ENCODE measurements around the gene CTSH. TPM values are rescaled to one million over a fixed set of nuclear protein-coding genes. Genes with fewer than 3 reads are reported as not detected.
A peak's percentile ranks its signal among the peaks of the same experiment; 100 is the strongest.

Gene CTSH
- total RNA-seq, 1 experiment from 2014 or later = 20.4 TPM

DNA sequence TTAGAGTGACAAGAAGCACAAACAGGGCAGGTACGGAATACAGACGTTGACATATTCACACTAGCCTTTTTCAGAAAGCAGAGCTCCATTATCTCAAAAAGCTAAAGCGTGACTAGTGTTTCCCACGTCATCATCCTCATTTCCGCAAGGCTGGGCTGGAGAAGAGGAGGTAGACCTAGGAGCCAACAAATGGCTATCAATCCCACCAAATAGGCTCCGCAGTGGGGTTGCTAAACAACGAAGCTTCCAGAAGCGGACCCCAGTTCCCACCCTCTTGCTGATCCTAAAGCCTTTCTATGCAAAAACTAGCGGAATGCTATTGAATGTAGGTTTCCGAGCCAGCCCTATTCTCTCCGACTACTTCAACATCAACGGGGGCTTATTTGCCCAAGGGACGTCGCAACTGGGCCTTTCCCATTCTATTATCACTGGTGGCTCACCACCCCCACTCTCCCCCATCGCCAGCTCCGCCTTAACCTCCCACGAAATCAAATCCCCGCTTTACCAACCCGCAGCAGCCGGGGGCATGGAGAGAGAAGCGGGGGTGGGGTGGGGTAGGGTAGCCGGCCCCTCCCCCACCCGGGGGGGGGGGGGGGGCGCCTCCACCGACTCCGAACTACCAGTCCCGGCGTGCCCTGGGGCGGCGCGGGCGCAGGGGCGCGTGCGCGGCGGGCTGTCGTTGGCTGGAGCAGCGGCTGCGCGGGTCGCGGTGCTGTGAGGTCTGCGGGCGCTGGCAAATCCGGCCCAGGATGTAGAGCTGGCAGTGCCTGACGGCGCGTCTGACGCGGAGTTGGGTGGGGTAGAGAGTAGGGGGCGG, 72.5 kb downstream of the CTSH start, which contains the start of gene MORF4L1:
TSS of gene MORF4L1 (plus strand) at position 736 of the 817 bp plus-strand sequence. CDS start 128 bp downstream, outside the sequence.
- Mint-ChIP-seq H3K4me1 (peaks cover 37% of the 10 kb centered on the region), H3K27ac (peak within 1 kb of the TSS; percentile 100), H3K4me3 (peak within 1 kb of the TSS; percentile 100), H3K27me3 (ENCODE audit: low read depth) (no peaks in the 10 kb centered on the region), H3K36me3 (peaks cover 9% of the 10 kb centered on the region), H3K9me3 (no peaks in the 10 kb centered on the region)
- TF ChIP-seq ZBTB21 (CRISPR knock-in tag; IDR thresholded peaks at IDR 0.05; ENCODE audit: borderline replicate concordance) (no peak), TCF7 (CRISPR knock-in tag; IDR thresholded peaks at IDR 0.05; ENCODE audit: low read depth) (no peak), NFE2L1 (CRISPR knock-in tag; IDR thresholded peaks at IDR 0.05) (no peak), GABPB1 (CRISPR knock-in tag; IDR thresholded peaks at IDR 0.05) (no peak), IRF2 (CRISPR knock-in tag; IDR thresholded peaks at IDR 0.05; ENCODE audit: borderline replicate concordance, low read depth) (no peak), ZNF671 (CRISPR knock-in tag; IDR thresholded peaks at IDR 0.05) (no peak), CREM (CRISPR knock-in tag; IDR thresholded peaks at IDR 0.05) (peak; percentile 95), FOXK1 (CRISPR knock-in tag; IDR thresholded peaks at IDR 0.05) (peak; percentile 66; the same call in 1 of the 2 replicates), NFYB (CRISPR knock-in tag; conservative IDR thresholded peaks at IDR 0.05; ENCODE audit: low read depth) (peak; percentile 93), SP1 (CRISPR knock-in tag; conservative IDR thresholded peaks at IDR 0.05) (peak; percentile 84), ATF1 (CRISPR knock-in tag; IDR thresholded peaks at IDR 0.05) (peak; percentile 89; the same call in 1 of the 2 replicates)
- TF ChIP-seq, protein P1, sequence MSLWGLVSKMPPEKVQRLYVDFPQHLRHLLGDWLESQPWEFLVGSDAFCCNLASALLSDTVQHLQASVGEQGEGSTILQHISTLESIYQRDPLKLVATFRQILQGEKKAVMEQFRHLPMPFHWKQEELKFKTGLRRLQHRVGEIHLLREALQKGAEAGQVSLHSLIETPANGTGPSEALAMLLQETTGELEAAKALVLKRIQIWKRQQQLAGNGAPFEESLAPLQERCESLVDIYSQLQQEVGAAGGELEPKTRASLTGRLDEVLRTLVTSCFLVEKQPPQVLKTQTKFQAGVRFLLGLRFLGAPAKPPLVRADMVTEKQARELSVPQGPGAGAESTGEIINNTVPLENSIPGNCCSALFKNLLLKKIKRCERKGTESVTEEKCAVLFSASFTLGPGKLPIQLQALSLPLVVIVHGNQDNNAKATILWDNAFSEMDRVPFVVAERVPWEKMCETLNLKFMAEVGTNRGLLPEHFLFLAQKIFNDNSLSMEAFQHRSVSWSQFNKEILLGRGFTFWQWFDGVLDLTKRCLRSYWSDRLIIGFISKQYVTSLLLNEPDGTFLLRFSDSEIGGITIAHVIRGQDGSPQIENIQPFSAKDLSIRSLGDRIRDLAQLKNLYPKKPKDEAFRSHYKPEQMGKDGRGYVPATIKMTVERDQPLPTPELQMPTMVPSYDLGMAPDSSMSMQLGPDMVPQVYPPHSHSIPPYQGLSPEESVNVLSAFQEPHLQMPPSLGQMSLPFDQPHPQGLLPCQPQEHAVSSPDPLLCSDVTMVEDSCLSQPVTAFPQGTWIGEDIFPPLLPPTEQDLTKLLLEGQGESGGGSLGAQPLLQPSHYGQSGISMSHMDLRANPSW (CRISPR knock-in tag; conservative IDR thresholded peaks at IDR 0.05; ENCODE audit: low read depth) = no peak
- TF ChIP-seq, protein P2, sequence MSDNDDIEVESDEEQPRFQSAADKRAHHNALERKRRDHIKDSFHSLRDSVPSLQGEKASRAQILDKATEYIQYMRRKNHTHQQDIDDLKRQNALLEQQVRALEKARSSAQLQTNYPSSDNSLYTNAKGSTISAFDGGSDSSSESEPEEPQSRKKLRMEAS (CRISPR knock-in tag; IDR thresholded peaks at IDR 0.05) = no peak
- TF ChIP-seq, protein P3, sequence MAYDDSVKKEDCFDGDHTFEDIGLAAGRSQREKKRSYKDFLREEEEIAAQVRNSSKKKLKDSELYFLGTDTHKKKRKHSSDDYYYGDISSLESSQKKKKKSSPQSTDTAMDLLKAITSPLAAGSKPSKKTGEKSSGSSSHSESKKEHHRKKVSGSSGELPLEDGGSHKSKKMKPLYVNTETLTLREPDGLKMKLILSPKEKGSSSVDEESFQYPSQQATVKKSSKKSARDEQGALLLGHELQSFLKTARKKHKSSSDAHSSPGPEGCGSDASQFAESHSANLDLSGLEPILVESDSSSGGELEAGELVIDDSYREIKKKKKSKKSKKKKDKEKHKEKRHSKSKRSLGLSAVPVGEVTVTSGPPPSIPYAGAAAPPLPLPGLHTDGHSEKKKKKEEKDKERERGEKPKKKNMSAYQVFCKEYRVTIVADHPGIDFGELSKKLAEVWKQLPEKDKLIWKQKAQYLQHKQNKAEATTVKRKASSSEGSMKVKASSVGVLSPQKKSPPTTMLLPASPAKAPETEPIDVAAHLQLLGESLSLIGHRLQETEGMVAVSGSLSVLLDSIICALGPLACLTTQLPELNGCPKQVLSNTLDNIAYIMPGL (CRISPR knock-in tag; IDR thresholded peaks at IDR 0.05) = 0 out of 2 replicates have a peak, but pooled peaks have one; percentile 15
- TF ChIP-seq, protein P4, sequence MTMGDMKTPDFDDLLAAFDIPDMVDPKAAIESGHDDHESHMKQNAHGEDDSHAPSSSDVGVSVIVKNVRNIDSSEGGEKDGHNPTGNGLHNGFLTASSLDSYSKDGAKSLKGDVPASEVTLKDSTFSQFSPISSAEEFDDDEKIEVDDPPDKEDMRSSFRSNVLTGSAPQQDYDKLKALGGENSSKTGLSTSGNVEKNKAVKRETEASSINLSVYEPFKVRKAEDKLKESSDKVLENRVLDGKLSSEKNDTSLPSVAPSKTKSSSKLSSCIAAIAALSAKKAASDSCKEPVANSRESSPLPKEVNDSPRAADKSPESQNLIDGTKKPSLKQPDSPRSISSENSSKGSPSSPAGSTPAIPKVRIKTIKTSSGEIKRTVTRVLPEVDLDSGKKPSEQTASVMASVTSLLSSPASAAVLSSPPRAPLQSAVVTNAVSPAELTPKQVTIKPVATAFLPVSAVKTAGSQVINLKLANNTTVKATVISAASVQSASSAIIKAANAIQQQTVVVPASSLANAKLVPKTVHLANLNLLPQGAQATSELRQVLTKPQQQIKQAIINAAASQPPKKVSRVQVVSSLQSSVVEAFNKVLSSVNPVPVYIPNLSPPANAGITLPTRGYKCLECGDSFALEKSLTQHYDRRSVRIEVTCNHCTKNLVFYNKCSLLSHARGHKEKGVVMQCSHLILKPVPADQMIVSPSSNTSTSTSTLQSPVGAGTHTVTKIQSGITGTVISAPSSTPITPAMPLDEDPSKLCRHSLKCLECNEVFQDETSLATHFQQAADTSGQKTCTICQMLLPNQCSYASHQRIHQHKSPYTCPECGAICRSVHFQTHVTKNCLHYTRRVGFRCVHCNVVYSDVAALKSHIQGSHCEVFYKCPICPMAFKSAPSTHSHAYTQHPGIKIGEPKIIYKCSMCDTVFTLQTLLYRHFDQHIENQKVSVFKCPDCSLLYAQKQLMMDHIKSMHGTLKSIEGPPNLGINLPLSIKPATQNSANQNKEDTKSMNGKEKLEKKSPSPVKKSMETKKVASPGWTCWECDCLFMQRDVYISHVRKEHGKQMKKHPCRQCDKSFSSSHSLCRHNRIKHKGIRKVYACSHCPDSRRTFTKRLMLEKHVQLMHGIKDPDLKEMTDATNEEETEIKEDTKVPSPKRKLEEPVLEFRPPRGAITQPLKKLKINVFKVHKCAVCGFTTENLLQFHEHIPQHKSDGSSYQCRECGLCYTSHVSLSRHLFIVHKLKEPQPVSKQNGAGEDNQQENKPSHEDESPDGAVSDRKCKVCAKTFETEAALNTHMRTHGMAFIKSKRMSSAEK (CRISPR knock-in tag; IDR thresholded peaks at IDR 0.05; ENCODE audit: borderline replicate concordance) = no peak
- TF ChIP-seq, protein P5, sequence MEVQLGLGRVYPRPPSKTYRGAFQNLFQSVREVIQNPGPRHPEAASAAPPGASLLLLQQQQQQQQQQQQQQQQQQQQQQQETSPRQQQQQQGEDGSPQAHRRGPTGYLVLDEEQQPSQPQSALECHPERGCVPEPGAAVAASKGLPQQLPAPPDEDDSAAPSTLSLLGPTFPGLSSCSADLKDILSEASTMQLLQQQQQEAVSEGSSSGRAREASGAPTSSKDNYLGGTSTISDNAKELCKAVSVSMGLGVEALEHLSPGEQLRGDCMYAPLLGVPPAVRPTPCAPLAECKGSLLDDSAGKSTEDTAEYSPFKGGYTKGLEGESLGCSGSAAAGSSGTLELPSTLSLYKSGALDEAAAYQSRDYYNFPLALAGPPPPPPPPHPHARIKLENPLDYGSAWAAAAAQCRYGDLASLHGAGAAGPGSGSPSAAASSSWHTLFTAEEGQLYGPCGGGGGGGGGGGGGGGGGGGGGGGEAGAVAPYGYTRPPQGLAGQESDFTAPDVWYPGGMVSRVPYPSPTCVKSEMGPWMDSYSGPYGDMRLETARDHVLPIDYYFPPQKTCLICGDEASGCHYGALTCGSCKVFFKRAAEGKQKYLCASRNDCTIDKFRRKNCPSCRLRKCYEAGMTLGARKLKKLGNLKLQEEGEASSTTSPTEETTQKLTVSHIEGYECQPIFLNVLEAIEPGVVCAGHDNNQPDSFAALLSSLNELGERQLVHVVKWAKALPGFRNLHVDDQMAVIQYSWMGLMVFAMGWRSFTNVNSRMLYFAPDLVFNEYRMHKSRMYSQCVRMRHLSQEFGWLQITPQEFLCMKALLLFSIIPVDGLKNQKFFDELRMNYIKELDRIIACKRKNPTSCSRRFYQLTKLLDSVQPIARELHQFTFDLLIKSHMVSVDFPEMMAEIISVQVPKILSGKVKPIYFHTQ (CRISPR knock-in tag; IDR thresholded peaks at IDR 0.05) = no peak
- TF ChIP-seq, protein P6, sequence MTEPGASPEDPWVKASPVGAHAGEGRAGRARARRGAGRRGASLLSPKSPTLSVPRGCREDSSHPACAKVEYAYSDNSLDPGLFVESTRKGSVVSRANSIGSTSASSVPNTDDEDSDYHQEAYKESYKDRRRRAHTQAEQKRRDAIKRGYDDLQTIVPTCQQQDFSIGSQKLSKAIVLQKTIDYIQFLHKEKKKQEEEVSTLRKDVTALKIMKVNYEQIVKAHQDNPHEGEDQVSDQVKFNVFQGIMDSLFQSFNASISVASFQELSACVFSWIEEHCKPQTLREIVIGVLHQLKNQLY (CRISPR knock-in tag; IDR thresholded peaks at IDR 0.05) = no peak
- TF ChIP-seq, protein P7, sequence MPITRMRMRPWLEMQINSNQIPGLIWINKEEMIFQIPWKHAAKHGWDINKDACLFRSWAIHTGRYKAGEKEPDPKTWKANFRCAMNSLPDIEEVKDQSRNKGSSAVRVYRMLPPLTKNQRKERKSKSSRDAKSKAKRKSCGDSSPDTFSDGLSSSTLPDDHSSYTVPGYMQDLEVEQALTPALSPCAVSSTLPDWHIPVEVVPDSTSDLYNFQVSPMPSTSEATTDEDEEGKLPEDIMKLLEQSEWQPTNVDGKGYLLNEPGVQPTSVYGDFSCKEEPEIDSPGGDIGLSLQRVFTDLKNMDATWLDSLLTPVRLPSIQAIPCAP (CRISPR knock-in tag; IDR thresholded peaks at IDR 0.05) = no peak
- TF ChIP-seq, protein P8, sequence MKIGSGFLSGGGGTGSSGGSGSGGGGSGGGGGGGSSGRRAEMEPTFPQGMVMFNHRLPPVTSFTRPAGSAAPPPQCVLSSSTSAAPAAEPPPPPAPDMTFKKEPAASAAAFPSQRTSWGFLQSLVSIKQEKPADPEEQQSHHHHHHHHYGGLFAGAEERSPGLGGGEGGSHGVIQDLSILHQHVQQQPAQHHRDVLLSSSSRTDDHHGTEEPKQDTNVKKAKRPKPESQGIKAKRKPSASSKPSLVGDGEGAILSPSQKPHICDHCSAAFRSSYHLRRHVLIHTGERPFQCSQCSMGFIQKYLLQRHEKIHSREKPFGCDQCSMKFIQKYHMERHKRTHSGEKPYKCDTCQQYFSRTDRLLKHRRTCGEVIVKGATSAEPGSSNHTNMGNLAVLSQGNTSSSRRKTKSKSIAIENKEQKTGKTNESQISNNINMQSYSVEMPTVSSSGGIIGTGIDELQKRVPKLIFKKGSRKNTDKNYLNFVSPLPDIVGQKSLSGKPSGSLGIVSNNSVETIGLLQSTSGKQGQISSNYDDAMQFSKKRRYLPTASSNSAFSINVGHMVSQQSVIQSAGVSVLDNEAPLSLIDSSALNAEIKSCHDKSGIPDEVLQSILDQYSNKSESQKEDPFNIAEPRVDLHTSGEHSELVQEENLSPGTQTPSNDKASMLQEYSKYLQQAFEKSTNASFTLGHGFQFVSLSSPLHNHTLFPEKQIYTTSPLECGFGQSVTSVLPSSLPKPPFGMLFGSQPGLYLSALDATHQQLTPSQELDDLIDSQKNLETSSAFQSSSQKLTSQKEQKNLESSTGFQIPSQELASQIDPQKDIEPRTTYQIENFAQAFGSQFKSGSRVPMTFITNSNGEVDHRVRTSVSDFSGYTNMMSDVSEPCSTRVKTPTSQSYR (CRISPR knock-in tag; IDR thresholded peaks at IDR 0.05) = 0 out of 2 replicates have a peak, but pooled peaks have one; percentile 19
- POLR2A ChIA-PET = interaction anchor here (0.5 to 2.9 kb wide), 7 partner anchors 10 to 307 kb away, joined by 3 to 13 read pairs (median 5); partner anchors contain the start of gene CHRNA5
- DNase-seq (ENCODE audit: low spot score) = peak; percentile 98
- CTCF ChIA-PET = interaction anchor here (0.6 to 3.6 kb wide), 17 partner anchors 11 to 557 kb away, joined by 3 to 20 read pairs (median 3); partner anchors contain the start of genes ADAMTS7 and CHRNA3
- ATAC-seq = peak; percentile 92
